Activated T-helper 1 cell treated with anti-CD3 and anti-CD28 coated beads, Interleukin-2, amount 50 U/mL, for 16 hours (primary cell): Measurements from ENCODE around the gene EXOC3L4.
"Not testable (repeated sequence)": the region's sequence is repeated elsewhere in the genome, so short reads cannot be mapped to it uniquely, and the experiment has no call there.

Source experiments
- DNase-seq, 2 donors: peaks; one replicate each; pipeline ENCODE4 v3.0.0-alpha.2; 2020; ENCODE audit warnings: low read depth in 1 of 2, low spot score in 1 of 2

The EXOC3L4 gene

GRCh38 chr14:103094406-103095209, at the start of gene EXOC3L4:
Gene EXOC3L4 (plus strand): TSS chr14:103094725. CDS start chr14:103100220, 5,495 bp downstream.
- no peak for DNase-seq

GRCh38 chr14:103045371-103045869, 49.1 kb upstream of the EXOC3L4 start:
- DNase-seq: no peak

GRCh38 chr14:103047453-103047852, 47.1 kb upstream of the EXOC3L4 start:
- not testable (repeated sequence) for DNase-seq

- DNase-seq: no peak
Measured at GRCh38 chr14:103050935-103051334, 43.6 kb upstream of the EXOC3L4 start.

- DNase-seq: no peak
Measured at GRCh38 chr14:103052407-103052806, 42.1 kb upstream of the EXOC3L4 start.

- no peak for DNase-seq
Measured at GRCh38 chr14:103055695-103056094, 38.8 kb upstream of the EXOC3L4 start.

- DNase-seq: no peak
Measured at GRCh38 chr14:103056322-103057027, 38.0 kb upstream of the EXOC3L4 start.

- no peak for DNase-seq
Measured at GRCh38 chr14:103057028-103057371, 37.5 kb upstream of the EXOC3L4 start.

GRCh38 chr14:103057372-103058163, 37.0 kb upstream of the EXOC3L4 start, which contains the start of gene CDC42BPB:
Gene CDC42BPB (minus strand): TSS chr14:103057549. CDS start chr14:103057173, 376 bp downstream.
- DNase-seq: peak; percentile 20 to 27

GRCh38 chr14:103058164-103059055, 36.1 kb upstream of the EXOC3L4 start:
- no peak for DNase-seq

GRCh38 chr14:103059556-103059955, 35.0 kb upstream of the EXOC3L4 start:
- DNase-seq: no peak

- DNase-seq: no peak
Measured at GRCh38 chr14:103061482-103061976, 33.0 kb upstream of the EXOC3L4 start.

- no peak for DNase-seq
Measured at GRCh38 chr14:103064436-103064835, 30.1 kb upstream of the EXOC3L4 start.

- DNase-seq: no peak
Measured at GRCh38 chr14:103064978-103065377, 29.5 kb upstream of the EXOC3L4 start.

GRCh38 chr14:103065861-103066260, 28.7 kb upstream of the EXOC3L4 start:
- no peak for DNase-seq

- no peak for DNase-seq
Measured at GRCh38 chr14:103066399-103066798, 28.1 kb upstream of the EXOC3L4 start.

GRCh38 chr14:103067231-103067954, 27.1 kb upstream of the EXOC3L4 start:
- no peak for DNase-seq

- DNase-seq: no peak
Measured at GRCh38 chr14:103068351-103069073, 26.0 kb upstream of the EXOC3L4 start.
